Endothelial cell of umbilical vein (primary cell): ENCODE data around the gene TNIP1. TPM values are rescaled to one million over a fixed set of nuclear protein-coding genes. Genes with fewer than 3 reads are reported as not detected.

Source experiments
- BruUV-seq: library from RNA; stranded (reverse); fragments of 400-500 nt; replicated peaks from 2 replicates; lab custom pipeline; 2021; lab: Mats Ljungman, UMichigan
- CTCF ChIA-PET: fragments of 300-600, 350-600 bp; sonication (Branson Sonifier 250); formaldehyde crosslinking; loops from one replicate; lab custom pipeline; 2021; ENCODE audit warnings: antibody characterized with exemption, inconsistent platforms; lab: Charles Lee
- POLR2A ChIA-PET: fragments of 300-600, 350-600 bp; sonication (Branson Sonifier 250); formaldehyde crosslinking; loops from one replicate; lab custom pipeline; 2021; ENCODE audit warnings: antibody characterized with exemption, inconsistent platforms; lab: Charles Lee
- DNase-seq: peaks from one replicate; pipeline ENCODE4 v3.0.0-alpha.2; 2011; ENCODE audit warnings: low read depth, low spot score
- FAIRE-seq: peaks from 2 replicates; lab custom pipeline; 2011; peaks lifted over from hg19 to GRCh38; lab: Jason Lieb, UNC
- H2AFZ ChIP-seq: 2 replicates; pipeline ENCODE4 v1.6.0; 2012; ENCODE audit warnings: low read depth, low read length, control low read depth, inconsistent platforms
- H3K27ac ChIP-seq: 2 replicates; pipeline ENCODE4 v1.5.1; 2011; ENCODE audit warnings: low read depth, mild to moderate bottlenecking, control low read depth, low read length, moderate library complexity; ENCODE audit not compliant: insufficient read depth
- H3K27me3 ChIP-seq, 2 experiments: 2 replicates each; pipeline versions ENCODE4 v1.6.0 to v1.6.1; 2011; ENCODE audit warnings: low read length in 2 of 2, mixed read lengths in 1 of 2; ENCODE audit not compliant: control insufficient read depth in 2 of 2, insufficient read depth in 2 of 2
- H3K36me3 ChIP-seq, 2 experiments: 2 replicates in 1 of 2; 3 replicates in 1 of 2; pipeline ENCODE4 v1.5.1; 2011; ENCODE audit warnings: low read length in 2 of 2, mild to moderate bottlenecking in 1 of 2, moderate library complexity in 1 of 2; ENCODE audit not compliant: control insufficient read depth in 2 of 2, insufficient read depth in 2 of 2; ENCODE audit errors: extremely low read depth in 1 of 2
- H3K4me1 ChIP-seq: 3 replicates; pipeline ENCODE4 v1.5.1; 2011; ENCODE audit warnings: mild to moderate bottlenecking, low read length; ENCODE audit not compliant: control insufficient read depth, insufficient read depth; ENCODE audit errors: extremely low read depth
- H3K4me2 ChIP-seq: 2 replicates; pipeline ENCODE4 v1.6.1; 2011; ENCODE audit warnings: low read length, control low read depth, mixed read lengths; ENCODE audit not compliant: insufficient read depth
- H3K4me3 ChIP-seq, 3 experiments: fragments of 200-600 bp in 1 of 3; sonication (generic), shearing (Covaris generic) in 1 of 3; replicated peaks in 1 of 3; 2 replicates each; pipeline ENCODE4 v1.5.1; 2011 to 2016; ENCODE audit warnings: control low read depth in 3 of 3, low read length in 3 of 3, mild to moderate bottlenecking in 2 of 3, inconsistent platforms in 1 of 3, low read depth in 1 of 3, moderate library complexity in 1 of 3; ENCODE audit not compliant: insufficient read depth in 1 of 3
- H3K79me2 ChIP-seq: 2 replicates; pipeline ENCODE4 v1.6.0; 2012; ENCODE audit warnings: low read length, inconsistent platforms; ENCODE audit not compliant: control insufficient read depth, insufficient read depth
- H3K9ac ChIP-seq: replicated peaks from 2 replicates; pipeline ENCODE3; 2011; ENCODE audit warnings: low read length, control low read depth; ENCODE audit not compliant: insufficient read depth; ENCODE audit errors: extremely low read depth
- H3K9me1 ChIP-seq: replicated peaks from 3 replicates; pipeline ENCODE4 v1.6.0; 2011; ENCODE audit warnings: mild to moderate bottlenecking, low read length; ENCODE audit not compliant: control insufficient read depth, insufficient read depth; ENCODE audit errors: extremely low read depth
- H3K9me3 ChIP-seq: replicated peaks from 2 replicates; pipeline ENCODE4 v1.5.1; 2012; ENCODE audit warnings: low read length, inconsistent platforms; ENCODE audit not compliant: control insufficient read depth, insufficient read depth
- H4K20me1 ChIP-seq: replicated peaks from 2 replicates; pipeline ENCODE3; 2011; ENCODE audit warnings: mild to moderate bottlenecking, low read length; ENCODE audit not compliant: control insufficient read depth, insufficient read depth; ENCODE audit errors: extremely low read depth
- EZH2 ChIP-seq: IDR thresholded peaks from 2 replicates; pipeline ENCODE4 v1.6.1; 2012; ENCODE audit warnings: borderline replicate concordance, low read depth, mild to moderate bottlenecking, moderate library complexity, low read length, inconsistent platforms; ENCODE audit not compliant: severe bottlenecking
- FOS ChIP-seq: IDR thresholded peaks from 2 replicates; pipeline ENCODE4 v1.6.1; 2011; ENCODE audit warnings: mild to moderate bottlenecking, low read length, moderate library complexity, borderline replicate concordance; ENCODE audit not compliant: insufficient read depth
- GATA2 ChIP-seq: IDR thresholded peaks from 2 replicates; pipeline ENCODE4 v1.7.0; 2011; ENCODE audit warnings: low read depth, mild to moderate bottlenecking, moderate library complexity, mixed read lengths, low read length; ENCODE audit not compliant: insufficient read length, insufficient read depth
- JUN ChIP-seq: IDR thresholded peaks from 2 replicates; pipeline ENCODE4 v1.6.1; 2011; ENCODE audit warnings: borderline replicate concordance, low read depth; ENCODE audit not compliant: insufficient read length, insufficient read depth
- MAX ChIP-seq: IDR thresholded peaks from 2 replicates; pipeline ENCODE4 v1.6.1; 2011; ENCODE audit not compliant: insufficient read depth, insufficient read length
- MYC ChIP-seq: IDR thresholded peaks from one replicate; pipeline ENCODE4 v1.6.1; 2011; ENCODE audit warnings: mild to moderate bottlenecking, low read depth, low read length
- POLR2A ChIP-seq: IDR thresholded peaks from 2 replicates; pipeline ENCODE4 v1.6.1; 2012; ENCODE audit warnings: low read depth, mild to moderate bottlenecking, control low read depth, low read length
- POLR2AphosphoS5 ChIP-seq: IDR thresholded peaks from 2 replicates; pipeline ENCODE4 v1.6.1; 2012; ENCODE audit warnings: low read depth, mild to moderate bottlenecking, control low read depth, low read length, moderate library complexity; ENCODE audit not compliant: insufficient read depth
- dilution Hi-C: fragments of 300-500 bp; cut with MboI; formaldehyde crosslinking; loops from one replicate; pipeline ENCODE4 v1.15.0; 2019; ENCODE audit warnings: low sequenced_read_pairs; ENCODE audit not compliant: extremely low pct_ligation_motif_present
- intact Hi-C: fragments of 100-400 bp; cut with micrococcal nuclease; formaldehyde crosslinking; loops from one replicate; pipeline ENCODE4 v1.10.0; 2022
- polyA plus RNA-seq, 4 experiments: library from polyadenylated mRNA; depleted of rRNA in 3 of 4; stranded (reverse) in 3 of 4; unstranded in 1 of 4; fragments of >200 nt; gene quantifications; 2 replicates each; pipeline versions ENCODE4 v1.2.1 to v1.2.3, GENCODE V29; 2011 to 2012; ENCODE audit warnings: missing spikeins in 1 of 4
- total RNA-seq: library from RNA; stranded (reverse); gene quantifications from 2 replicates; pipeline ENCODE4 v1.2.3, GENCODE V29; 2021
- TF ChIP-seq, protein P1 (sequence below), 2 donors: IDR thresholded peaks; 1 replicate in 1 of 2; 2 replicates in 1 of 2; pipeline ENCODE4 v1.5.1; 2011; ENCODE audit warnings: low read length in 2 of 2, mild to moderate bottlenecking in 2 of 2, moderate library complexity in 2 of 2, control low read depth in 1 of 2, inconsistent platforms in 1 of 2, low read depth in 1 of 2; ENCODE audit not compliant: insufficient read depth in 1 of 2; ENCODE audit errors: extremely low read depth in 1 of 2

Gene TNIP1
- total and polyA plus RNA-seq, 2 donors (not counting 3 experiments of a cell fraction or from before 2014, with no cell fraction given), result 43.0 to 96.8 TPM

GRCh38 chr5:151085517-151086041 is 4.7 kb upstream of the TNIP1 start:
- no peak overlapping the region for H3K4me3 ChIP-seq
- TF ChIP-seq, protein P1, sequence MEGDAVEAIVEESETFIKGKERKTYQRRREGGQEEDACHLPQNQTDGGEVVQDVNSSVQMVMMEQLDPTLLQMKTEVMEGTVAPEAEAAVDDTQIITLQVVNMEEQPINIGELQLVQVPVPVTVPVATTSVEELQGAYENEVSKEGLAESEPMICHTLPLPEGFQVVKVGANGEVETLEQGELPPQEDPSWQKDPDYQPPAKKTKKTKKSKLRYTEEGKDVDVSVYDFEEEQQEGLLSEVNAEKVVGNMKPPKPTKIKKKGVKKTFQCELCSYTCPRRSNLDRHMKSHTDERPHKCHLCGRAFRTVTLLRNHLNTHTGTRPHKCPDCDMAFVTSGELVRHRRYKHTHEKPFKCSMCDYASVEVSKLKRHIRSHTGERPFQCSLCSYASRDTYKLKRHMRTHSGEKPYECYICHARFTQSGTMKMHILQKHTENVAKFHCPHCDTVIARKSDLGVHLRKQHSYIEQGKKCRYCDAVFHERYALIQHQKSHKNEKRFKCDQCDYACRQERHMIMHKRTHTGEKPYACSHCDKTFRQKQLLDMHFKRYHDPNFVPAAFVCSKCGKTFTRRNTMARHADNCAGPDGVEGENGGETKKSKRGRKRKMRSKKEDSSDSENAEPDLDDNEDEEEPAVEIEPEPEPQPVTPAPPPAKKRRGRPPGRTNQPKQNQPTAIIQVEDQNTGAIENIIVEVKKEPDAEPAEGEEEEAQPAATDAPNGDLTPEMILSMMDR (IDR thresholded peaks at IDR 0.05; ENCODE audit: extremely low read depth in 1 of 2, insufficient read depth in 1 of 2, low read depth in 1 of 2, low read length in 2 of 2), result no peak
- TF ChIP-seq MAX (no peak), POLR2A (no peak), EZH2 (no peak), POLR2AphosphoS5 (no peak), JUN (no peak), MYC (no peak), GATA2 (no peak), FOS (no peak)
- H3K9me3 ChIP-seq, result no peaks in the 10 kb centered on the region
- H3K27ac ChIP-seq, result no peak overlapping the region
- peaks cover 33% of the 10 kb centered on the region for H3K4me1 ChIP-seq
- no peaks in the 10 kb centered on the region for H3K27me3 ChIP-seq
- no TSS peak for BruUV-seq
- ChIA-PET POLR2A (no interaction called here), CTCF (interaction anchor here (1.0 to 2.8 kb wide), 5 partner anchors 29 to 84 kb away, joined by 3 to 12 read pairs (median 4); no protein-coding TSS in a partner anchor)
- intact Hi-C loops, result no loop called here
- H3K9ac ChIP-seq, result no peak overlapping the region
- H3K9me1 ChIP-seq, result no peaks in the 10 kb centered on the region
- H3K36me3 ChIP-seq, result no peaks in the 10 kb centered on the region
- H2AFZ ChIP-seq, result peak overlapping the region; percentile 81
- peak; percentile 64 for FAIRE-seq
- H3K4me2 ChIP-seq, result no peak overlapping the region
- no peaks in the 10 kb centered on the region for H3K79me2 ChIP-seq
- dilution Hi-C loops, result loop anchor here (10.0 kb wide), 1 partner anchor 51 kb away; no protein-coding TSS in a partner anchor
- H4K20me1 ChIP-seq, result no peaks in the 10 kb centered on the region
- peak; percentile 25 for DNase-seq
